DOHH2 (cell line): ENCODE results near the gene CEP112.

Source experiments
- H3F3A ChIP-seq: fragments of 200-600 bp; sonication (generic), shearing (Covaris generic); 2 replicates; pipeline ENCODE4 v1.6.0; 2016; ENCODE audit warnings: antibody characterized with exemption, mild to moderate bottlenecking; ENCODE audit not compliant: control insufficient read depth, insufficient read depth
- H3K27ac ChIP-seq: fragments of 200-600 bp; sonication (generic); 2 replicates; pipeline ENCODE4 v1.5.1; 2014; ENCODE audit warnings: low read depth, mild to moderate bottlenecking, low read length, moderate library complexity
- H3K27me3 ChIP-seq: fragments of 200-600 bp; sonication (generic); 2 replicates; pipeline ENCODE4 v1.6.1; 2014; ENCODE audit warnings: mild to moderate bottlenecking, low read length, mixed read lengths; ENCODE audit not compliant: control insufficient read depth
- H3K36me3 ChIP-seq: fragments of 200-600 bp; sonication (generic); 2 replicates; pipeline ENCODE4 v1.6.1; 2014; ENCODE audit warnings: mild to moderate bottlenecking, low read length, moderate library complexity, mixed read lengths; ENCODE audit not compliant: control insufficient read depth
- H3K4me1 ChIP-seq: fragments of 200-600 bp; sonication (generic); 2 replicates; pipeline ENCODE4 v1.6.1; 2014; ENCODE audit warnings: mild to moderate bottlenecking, low read length, mixed read lengths; ENCODE audit not compliant: control insufficient read depth
- H3K4me2 ChIP-seq: fragments of 200-600 bp; sonication (generic); 2 replicates; pipeline ENCODE4 v1.6.0; 2014; ENCODE audit warnings: mild to moderate bottlenecking, low read length, moderate library complexity
- H3K4me3 ChIP-seq: fragments of 200-600 bp; sonication (generic); 2 replicates; pipeline ENCODE4 v1.5.1; 2014; ENCODE audit warnings: mild to moderate bottlenecking, low read length, mixed read lengths
- H3K79me2 ChIP-seq: fragments of 200-600 bp; sonication (generic); 2 replicates; pipeline ENCODE4 v1.6.1; 2014; ENCODE audit warnings: mild to moderate bottlenecking, low read length, mixed read lengths; ENCODE audit not compliant: control insufficient read depth
- H3K9me2 ChIP-seq: fragments of 200-600 bp; sonication (generic); replicated peaks from 2 replicates; pipeline ENCODE4 v1.6.1; 2014; ENCODE audit warnings: mild to moderate bottlenecking, low read length, mixed read lengths; ENCODE audit not compliant: control insufficient read depth
- H3K9me3 ChIP-seq: fragments of 200-600 bp; sonication (generic); 2 replicates; pipeline ENCODE4 v1.6.1; 2014; ENCODE audit warnings: antibody characterized with exemption, low read length, mixed read lengths; ENCODE audit not compliant: control insufficient read depth, insufficient read depth
- H4K20me1 ChIP-seq: fragments of 200-600 bp; sonication (generic); 2 replicates; pipeline ENCODE4 v1.6.0; 2014; ENCODE audit warnings: low read depth, mild to moderate bottlenecking, antibody characterized with exemption, low read length, moderate library complexity; ENCODE audit not compliant: control insufficient read depth, insufficient read depth
- EZH2phosphoT487 ChIP-seq: fragments of 200-600 bp; sonication (generic); IDR thresholded peaks from 2 replicates; pipeline ENCODE4 v1.6.1; 2017; ENCODE audit warnings: borderline replicate concordance, mild to moderate bottlenecking, antibody characterized with exemption, low read length, moderate library complexity, mixed read lengths
- TF ChIP-seq, protein P1 (sequence below): fragments of 200-600 bp; sonication (generic); IDR thresholded peaks from one replicate; pipeline ENCODE4 v1.5.1; 2014; ENCODE audit warnings: antibody characterized with exemption, mild to moderate bottlenecking, low read depth, low read length; ENCODE audit not compliant: poor library complexity, severe bottlenecking

The CEP112 gene

DNA sequence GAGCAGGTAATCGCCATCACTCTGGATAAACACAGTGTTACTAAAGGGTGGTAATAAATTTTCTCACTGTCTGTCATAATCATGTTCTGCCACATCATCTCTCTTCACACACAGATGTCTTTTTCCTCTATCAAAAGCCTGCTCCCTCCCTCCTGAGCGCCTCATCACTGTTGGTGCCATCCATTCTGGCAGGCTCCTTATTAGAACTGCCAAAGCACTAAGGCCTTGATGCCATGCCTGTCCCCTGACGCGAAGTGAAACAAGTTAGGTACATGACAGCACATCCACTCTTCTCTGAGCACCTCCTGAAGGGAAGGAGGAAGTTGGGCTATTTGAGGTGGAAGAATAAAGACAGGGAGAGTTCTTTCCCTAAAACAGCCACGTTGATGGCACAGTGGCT is 592.3 kb downstream of the CEP112 start:
- Histone ChIP-seq H4K20me1 (no peaks in the 10 kb centered on the region), H3K36me3 (no peaks in the 10 kb centered on the region), H3K27me3 (no peaks in the 10 kb centered on the region), H3K4me2 (no peak overlapping the region), H3K9me2 (no peaks in the 10 kb centered on the region), H3K4me1 (no peaks in the 10 kb centered on the region), H3K79me2 (no peaks in the 10 kb centered on the region), H3F3A (no peaks in the 10 kb centered on the region), H3K27ac (no peak overlapping the region), H3K9me3 (no peaks in the 10 kb centered on the region), H3K4me3 (no peak overlapping the region)
- TF ChIP-seq, protein P1, sequence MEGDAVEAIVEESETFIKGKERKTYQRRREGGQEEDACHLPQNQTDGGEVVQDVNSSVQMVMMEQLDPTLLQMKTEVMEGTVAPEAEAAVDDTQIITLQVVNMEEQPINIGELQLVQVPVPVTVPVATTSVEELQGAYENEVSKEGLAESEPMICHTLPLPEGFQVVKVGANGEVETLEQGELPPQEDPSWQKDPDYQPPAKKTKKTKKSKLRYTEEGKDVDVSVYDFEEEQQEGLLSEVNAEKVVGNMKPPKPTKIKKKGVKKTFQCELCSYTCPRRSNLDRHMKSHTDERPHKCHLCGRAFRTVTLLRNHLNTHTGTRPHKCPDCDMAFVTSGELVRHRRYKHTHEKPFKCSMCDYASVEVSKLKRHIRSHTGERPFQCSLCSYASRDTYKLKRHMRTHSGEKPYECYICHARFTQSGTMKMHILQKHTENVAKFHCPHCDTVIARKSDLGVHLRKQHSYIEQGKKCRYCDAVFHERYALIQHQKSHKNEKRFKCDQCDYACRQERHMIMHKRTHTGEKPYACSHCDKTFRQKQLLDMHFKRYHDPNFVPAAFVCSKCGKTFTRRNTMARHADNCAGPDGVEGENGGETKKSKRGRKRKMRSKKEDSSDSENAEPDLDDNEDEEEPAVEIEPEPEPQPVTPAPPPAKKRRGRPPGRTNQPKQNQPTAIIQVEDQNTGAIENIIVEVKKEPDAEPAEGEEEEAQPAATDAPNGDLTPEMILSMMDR = no peak
- no peak for TF ChIP-seq EZH2phosphoT487

- Histone ChIP-seq H3K27me3 (no peaks in the 10 kb centered on the region), H3K27ac (no peak overlapping the region), H3K9me3 (no peaks in the 10 kb centered on the region), H3K36me3 (no peaks in the 10 kb centered on the region), H3K4me2 (no peak overlapping the region), H3K4me3 (no peak overlapping the region), H3K4me1 (no peaks in the 10 kb centered on the region), H3K79me2 (no peaks in the 10 kb centered on the region), H3K9me2 (no peaks in the 10 kb centered on the region), H4K20me1 (no peaks in the 10 kb centered on the region), H3F3A (no peaks in the 10 kb centered on the region)
- TF ChIP-seq, protein P1 = no peak
- TF ChIP-seq EZH2phosphoT487 = no peak
These were observed 593.2 kb downstream of the CEP112 start for GRCh38 chr17:65598746-65599145.

DNA sequence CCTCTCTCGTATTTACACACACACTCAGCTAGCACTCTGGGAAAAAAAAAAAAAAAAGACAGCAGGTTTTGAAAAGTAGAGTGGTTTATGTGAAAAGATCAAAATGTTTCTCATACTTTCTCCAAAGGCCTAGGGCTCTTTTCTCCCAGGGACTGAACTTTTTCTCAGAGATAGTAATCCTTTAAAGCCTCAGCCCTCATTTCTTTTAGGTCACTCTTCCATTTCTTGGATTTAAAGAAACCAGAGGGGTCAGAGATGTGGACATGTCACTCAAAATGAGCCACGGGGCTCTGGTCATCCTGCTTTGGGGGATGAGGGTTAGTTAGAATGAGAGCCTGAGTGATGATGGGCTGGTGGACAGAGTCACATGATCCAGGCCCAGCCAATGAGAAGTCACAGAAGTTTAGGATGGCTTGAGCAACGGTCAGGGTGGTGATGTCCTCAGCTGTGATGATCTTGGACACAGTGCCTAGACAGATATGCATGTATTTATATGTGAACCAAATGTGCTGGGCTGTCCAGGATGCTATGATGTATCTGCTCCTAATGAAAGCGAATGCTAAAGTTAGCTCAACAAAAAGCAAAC is 596.8 kb downstream of the CEP112 start:
- Histone ChIP-seq H3F3A (no peaks in the 10 kb centered on the region), H3K9me3 (no peaks in the 10 kb centered on the region), H3K4me1 (no peaks in the 10 kb centered on the region), H3K27me3 (no peaks in the 10 kb centered on the region), H3K4me2 (no peak overlapping the region), H3K79me2 (no peaks in the 10 kb centered on the region), H3K36me3 (no peaks in the 10 kb centered on the region), H3K27ac (no peak overlapping the region), H3K9me2 (no peaks in the 10 kb centered on the region), H4K20me1 (no peaks in the 10 kb centered on the region), H3K4me3 (no peak overlapping the region)
- TF ChIP-seq, protein P1 = no peak
- TF ChIP-seq EZH2phosphoT487 = no peak
